Mesenchymal stem cell (in vitro differentiated cells and primary cell): ENCODE results near the gene DRD2.

Source experiments
- DNase-seq: peaks from one replicate; pipeline ENCODE4 v3.0.0-alpha.2; 2013
- H2AFZ ChIP-seq: one replicate; pipeline ENCODE4 v1.6.1; 2013; ENCODE audit warnings: low read depth, mild to moderate bottlenecking, control low read depth, inconsistent platforms, low read length, moderate library complexity
- H2AK5ac ChIP-seq: 2 replicates; pipeline ENCODE4 v1.6.1; 2013; ENCODE audit warnings: low read length, moderate library complexity, mild to moderate bottlenecking, inconsistent platforms; ENCODE audit not compliant: severe bottlenecking
- H2BK120ac ChIP-seq: one replicate; pipeline ENCODE4 v1.6.1; 2013; ENCODE audit warnings: low read depth, mild to moderate bottlenecking, inconsistent platforms, low read length, moderate library complexity
- H2BK12ac ChIP-seq, 2 experiments: one replicate each; pipeline ENCODE4 v1.6.1; 2013; ENCODE audit warnings: inconsistent platforms in 2 of 2, low read length in 2 of 2, mild to moderate bottlenecking in 2 of 2, moderate library complexity in 2 of 2, control low read depth in 1 of 2
- H2BK15ac ChIP-seq: one replicate; pipeline ENCODE4 v1.6.1; 2013; ENCODE audit warnings: mild to moderate bottlenecking, low read depth, inconsistent platforms; ENCODE audit not compliant: poor library complexity, severe bottlenecking
- H2BK5ac ChIP-seq: 2 replicates; pipeline ENCODE4 v1.6.1; 2013; ENCODE audit warnings: low read depth, mild to moderate bottlenecking, low read length, control low read depth, inconsistent platforms; ENCODE audit not compliant: poor library complexity, severe bottlenecking
- H3K14ac ChIP-seq, 2 experiments: one replicate each; pipeline ENCODE4 v1.6.1; 2013; ENCODE audit warnings: inconsistent platforms in 2 of 2, low read length in 2 of 2, control low read depth in 1 of 2, mild to moderate bottlenecking in 1 of 2, moderate library complexity in 1 of 2
- H3K18ac ChIP-seq, 2 experiments: one replicate each; pipeline ENCODE4 v1.6.1; 2013; ENCODE audit warnings: inconsistent platforms in 2 of 2, low read length in 2 of 2, control low read depth in 1 of 2, low read depth in 1 of 2, mild to moderate bottlenecking in 1 of 2
- H3K23ac ChIP-seq, 2 experiments: one replicate each; pipeline ENCODE4 v1.6.1; 2013; ENCODE audit warnings: inconsistent platforms in 2 of 2, low read length in 2 of 2, mild to moderate bottlenecking in 2 of 2, moderate library complexity in 2 of 2, control low read depth in 1 of 2
- H3K27ac ChIP-seq: 2 replicates; pipeline ENCODE4 v1.5.1; 2013; ENCODE audit warnings: mild to moderate bottlenecking, moderate library complexity, low read length, control low read depth, inconsistent platforms; ENCODE audit not compliant: poor library complexity, severe bottlenecking
- H3K27me3 ChIP-seq, 2 experiments: 2 replicates each; pipeline versions ENCODE4 v1.6.1 to v1.7.0; 2013; ENCODE audit warnings: low read length in 2 of 2, mild to moderate bottlenecking in 2 of 2, moderate library complexity in 2 of 2, control low read depth in 1 of 2, inconsistent platforms in 1 of 2; ENCODE audit not compliant: control insufficient read depth in 1 of 2, insufficient read depth in 1 of 2
- H3K36me3 ChIP-seq, 2 experiments: 2 replicates each; pipeline versions ENCODE4 v1.6.1 to v1.7.0; 2013; ENCODE audit warnings: low read length in 2 of 2, control low read depth in 1 of 2, inconsistent platforms in 1 of 2, low read depth in 1 of 2, mild to moderate bottlenecking in 1 of 2; ENCODE audit not compliant: insufficient read depth in 2 of 2, control insufficient read depth in 1 of 2
- H3K4ac ChIP-seq, 2 experiments: one replicate each; pipeline ENCODE4 v1.6.1; 2013; ENCODE audit warnings: inconsistent platforms in 2 of 2, low read length in 2 of 2, mild to moderate bottlenecking in 2 of 2, moderate library complexity in 2 of 2, control low read depth in 1 of 2, low read depth in 1 of 2
- H3K4me1 ChIP-seq: 2 replicates; pipeline ENCODE4 v1.6.1; 2013; ENCODE audit warnings: low read depth, low read length, control low read depth; ENCODE audit not compliant: control insufficient read depth, insufficient read depth
- H3K4me2 ChIP-seq: 2 replicates; pipeline ENCODE4 v1.6.1; 2013; ENCODE audit warnings: low read length, mild to moderate bottlenecking, inconsistent platforms; ENCODE audit not compliant: poor library complexity, severe bottlenecking
- H3K4me3 ChIP-seq, 2 experiments: 2 replicates each; pipeline versions ENCODE4 v1.5.1 to v1.7.0; 2013; ENCODE audit warnings: low read length in 2 of 2, mild to moderate bottlenecking in 2 of 2, control low read depth in 1 of 2, low read depth in 1 of 2; ENCODE audit not compliant: insufficient read depth in 1 of 2
- H3K79me1 ChIP-seq: replicated peaks from 2 replicates; pipeline ENCODE4 v1.6.1; 2013; ENCODE audit warnings: mild to moderate bottlenecking, control low read depth, low read length, inconsistent platforms; ENCODE audit not compliant: poor library complexity, severe bottlenecking
- H3K9ac ChIP-seq: 2 replicates; pipeline ENCODE4 v1.7.0; 2013; ENCODE audit warnings: mild to moderate bottlenecking, low read length, moderate library complexity
- H3K9me3 ChIP-seq: 2 replicates; pipeline ENCODE4 v1.7.0; 2013; ENCODE audit warnings: mild to moderate bottlenecking, low read length; ENCODE audit not compliant: control insufficient read depth
- H4K8ac ChIP-seq: one replicate; pipeline ENCODE4 v1.6.1; 2013; ENCODE audit warnings: inconsistent platforms, mild to moderate bottlenecking, low read length, moderate library complexity
- H4K91ac ChIP-seq: one replicate; pipeline ENCODE4 v1.6.1; 2013; ENCODE audit warnings: mild to moderate bottlenecking, low read length, inconsistent platforms
- WGBS: methylation state at CpG from one replicate; pipeline ENCODE4 v1.1.7; 2013; ENCODE audit warnings: mixed read lengths; 5-methylcytosine and 5-hydroxymethylcytosine counted together

Gene DRD2

GRCh38 chr11:113506893-113507292 is 31.7 kb upstream of the DRD2 start:
- Histone ChIP-seq H3K18ac (no peak overlapping the region), H3K4me3 (no peak overlapping the region), H4K8ac (no peak overlapping the region), H3K79me1 (no peaks in the 10 kb centered on the region), H3K27me3 (peaks cover 4 to 41% of the 10 kb centered on the region in 2 experiments), H3K4me2 (no peak overlapping the region), H4K91ac (no peak overlapping the region), H2AFZ (no peak overlapping the region), H3K27ac (no peak overlapping the region), H3K9me3 (no peaks in the 10 kb centered on the region), H2BK15ac (no peak overlapping the region), H2AK5ac (no peak overlapping the region), H3K9ac (no peak overlapping the region), H3K14ac (peak overlapping the region in 1 of 2 experiments; percentile 32), H2BK12ac (no peak overlapping the region), H3K4ac (no peak overlapping the region), H2BK5ac (no peak overlapping the region), H3K4me1 (no peaks in the 10 kb centered on the region), H3K23ac (no peak overlapping the region), H3K36me3 (no peaks in the 10 kb centered on the region), H2BK120ac (no peak overlapping the region)
- no peak for DNase-seq
- WGBS = 86% methylated on average over 1 of the region's 1 CpG

DNA sequence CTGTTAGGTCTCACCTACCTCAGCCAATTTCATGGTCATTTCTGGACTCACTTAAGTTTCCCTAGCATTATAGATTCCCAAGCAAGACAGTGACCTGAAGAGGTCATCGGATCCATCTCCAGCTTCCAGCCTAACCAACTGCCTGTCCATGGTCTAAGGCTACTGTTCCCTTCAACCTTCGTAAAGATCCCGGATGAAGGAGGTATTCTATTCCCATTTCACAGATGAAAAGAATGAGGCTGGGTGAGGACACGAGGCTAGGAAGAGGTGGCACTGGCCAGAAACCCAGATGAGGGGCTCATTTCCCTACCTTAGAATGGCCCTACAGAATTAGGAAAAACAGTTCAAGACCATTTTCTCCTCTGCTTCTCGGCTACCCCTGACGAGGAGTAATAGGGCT is 31.3 kb upstream of the DRD2 start:
- peaks cover 4 to 39% of the 10 kb centered on the region in 2 experiments for H3K27me3 ChIP-seq
- no peak overlapping the region for H2BK5ac ChIP-seq
- no peak overlapping the region for H2BK12ac ChIP-seq
- no peak for DNase-seq
- H3K4me1 ChIP-seq = no peaks in the 10 kb centered on the region
- H4K8ac ChIP-seq = no peak overlapping the region
- H2AK5ac ChIP-seq = no peak overlapping the region
- H3K36me3 ChIP-seq = no peaks in the 10 kb centered on the region
- H3K27ac ChIP-seq = no peak overlapping the region
- H3K14ac ChIP-seq = no peak overlapping the region
- no peak overlapping the region for H2AFZ ChIP-seq
- WGBS = 59% methylated on average over 6 of the region's 6 CpGs
- H3K9ac ChIP-seq = peak overlapping the region; percentile 58
- H3K4me2 ChIP-seq = no peak overlapping the region
- H3K4me3 ChIP-seq = no peak overlapping the region
- no peak overlapping the region for H3K18ac ChIP-seq
- H3K23ac ChIP-seq = no peak overlapping the region
- H4K91ac ChIP-seq = no peak overlapping the region
- no peak overlapping the region for H2BK15ac ChIP-seq
- H3K4ac ChIP-seq = no peak overlapping the region
- no peaks in the 10 kb centered on the region for H3K79me1 ChIP-seq
- H3K9me3 ChIP-seq = no peaks in the 10 kb centered on the region
- no peak overlapping the region for H2BK120ac ChIP-seq

DNA sequence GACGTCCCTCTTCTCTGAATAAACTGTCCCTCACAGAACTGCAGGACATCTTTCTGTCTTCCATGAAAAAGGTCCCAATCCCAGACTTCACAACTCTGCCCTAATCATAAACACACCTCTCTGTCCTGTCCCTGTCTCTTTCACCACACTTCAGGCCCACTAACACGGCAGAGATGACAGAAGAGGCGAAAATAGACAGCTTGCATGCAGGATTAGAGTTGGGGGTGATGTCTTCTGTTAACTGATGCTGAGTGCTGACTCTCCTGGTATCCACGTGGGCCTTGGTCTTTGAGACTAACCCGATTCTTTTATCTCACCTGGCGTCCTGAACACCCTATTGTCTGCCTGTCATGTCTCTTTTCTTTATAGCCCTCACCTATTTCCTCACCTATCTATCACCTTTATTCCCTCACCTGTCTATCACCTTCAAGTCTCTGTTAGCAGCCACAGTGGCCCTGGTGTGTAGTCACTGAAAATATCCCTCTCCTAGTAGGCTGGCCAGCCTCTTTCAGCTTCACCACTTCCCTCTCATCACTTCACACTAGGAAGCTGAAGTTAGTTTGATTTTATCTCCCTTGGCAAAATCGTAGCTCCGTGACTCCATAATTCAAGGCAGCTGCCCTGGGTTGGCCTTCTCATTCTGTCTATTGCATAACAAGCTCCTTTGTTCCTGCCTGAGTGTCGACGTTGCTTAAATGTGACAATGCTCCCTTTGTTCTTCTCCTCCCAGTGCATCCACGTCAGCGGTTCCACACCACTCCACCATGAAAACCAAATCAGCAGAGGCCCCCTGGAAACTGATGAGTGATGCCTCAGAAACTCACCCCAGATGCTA is 30.6 kb upstream of the DRD2 start:
- H2AFZ ChIP-seq = no peak overlapping the region
- H3K4me2 ChIP-seq = no peak overlapping the region
- no peak overlapping the region for H4K8ac ChIP-seq
- no peak overlapping the region for H3K4ac ChIP-seq
- no peak overlapping the region for H3K23ac ChIP-seq
- H3K27me3 ChIP-seq = peaks cover 4 to 45% of the 10 kb centered on the region in 2 experiments
- no peaks in the 10 kb centered on the region for H3K36me3 ChIP-seq
- H3K4me1 ChIP-seq = no peaks in the 10 kb centered on the region
- H3K18ac ChIP-seq = no peak overlapping the region
- no peak overlapping the region for H3K27ac ChIP-seq
- no peak overlapping the region for H3K14ac ChIP-seq
- WGBS = 48% methylated on average over 10 of the region's 12 CpGs
- H3K79me1 ChIP-seq = no peaks in the 10 kb centered on the region
- H2BK120ac ChIP-seq = no peak overlapping the region
- no peak overlapping the region for H2AK5ac ChIP-seq
- no peak overlapping the region for H4K91ac ChIP-seq
- H2BK12ac ChIP-seq = no peak overlapping the region
- no peaks in the 10 kb centered on the region for H3K9me3 ChIP-seq
- no peak overlapping the region for H2BK15ac ChIP-seq
- H3K4me3 ChIP-seq = no peak overlapping the region
- H2BK5ac ChIP-seq = no peak overlapping the region
- DNase-seq = no peak
- H3K9ac ChIP-seq = peak overlapping the region; percentile 58

- Histone ChIP-seq H3K4ac (no peak overlapping the region), H3K18ac (no peak overlapping the region), H3K4me1 (no peaks in the 10 kb centered on the region), H2BK12ac (no peak overlapping the region), H3K36me3 (no peaks in the 10 kb centered on the region), H2BK120ac (no peak overlapping the region), H3K79me1 (no peaks in the 10 kb centered on the region), H2BK15ac (no peak overlapping the region), H3K9me3 (no peaks in the 10 kb centered on the region), H3K23ac (no peak overlapping the region), H3K4me3 (no peak overlapping the region), H3K27ac (no peak overlapping the region), H2AFZ (no peak overlapping the region), H4K91ac (no peak overlapping the region), H3K4me2 (no peak overlapping the region), H2BK5ac (no peak overlapping the region), H3K9ac (peak overlapping the region; percentile 52), H2AK5ac (no peak overlapping the region), H3K14ac (no peak overlapping the region), H4K8ac (no peak overlapping the region), H3K27me3 (peaks cover 4 to 41% of the 10 kb centered on the region in 2 experiments)
- no peak for DNase-seq
- 89% methylated on average over 3 of the region's 3 CpGs for WGBS
Observed at GRCh38 chr11:113505046-113505445, 29.8 kb upstream of the DRD2 start.
